ENCODE measurements around the gene SET.
"Not testable (repeated sequence)": the region's sequence is repeated elsewhere in the genome, so short reads cannot be mapped to it uniquely, and the experiment has no call there.

Gene SET

GRCh38 chr9:128688501-128689292 lies at the start of gene SET:
SET (plus strand) TSS chr9:128689222; CDS start chr9:128689583, 361 bp downstream.
- DNase-seq: peak; percentile 89 to 93

- DNase-seq: no peak
These were observed 48.4 kb upstream of the SET start for GRCh38 chr9:128640603-128641002.

GRCh38 chr9:128642675-128643245 lies 46.3 kb upstream of the SET start:
- DNase-seq: no peak

GRCh38 chr9:128643519-128644300 lies 45.3 kb upstream of the SET start:
- no peak for DNase-seq

- peak; percentile 65 to 68 for DNase-seq
These were observed 40.8 kb upstream of the SET start for GRCh38 chr9:128648206-128648605.

- no peak for DNase-seq
These were observed 37.2 kb upstream of the SET start for GRCh38 chr9:128651798-128652197.

GRCh38 chr9:128653908-128654307 lies 35.1 kb upstream of the SET start:
- no peak for DNase-seq

GRCh38 chr9:128654481-128654880 lies 34.5 kb upstream of the SET start:
- no peak for DNase-seq

GRCh38 chr9:128656416-128657343 lies 32.3 kb upstream of the SET start, which contains the start of gene DYNC2I2:
DYNC2I2 (minus strand) TSS chr9:128656847; CDS start chr9:128656726, 121 bp downstream.
- DNase-seq: peak; percentile 95 to 96

- DNase-seq: no peak
These were observed 31.7 kb upstream of the SET start for GRCh38 chr9:128657344-128657704.

- DNase-seq: no peak
These were observed 31.2 kb upstream of the SET start for GRCh38 chr9:128657796-128658195.

- DNase-seq: not testable (repeated sequence)
These were observed 22.5 kb upstream of the SET start for GRCh38 chr9:128666481-128666941.

- no peak for DNase-seq
These were observed 19.2 kb upstream of the SET start for GRCh38 chr9:128669786-128670185.

- no peak for DNase-seq
These were observed 13.6 kb upstream of the SET start for GRCh38 chr9:128675382-128675781.

GRCh38 chr9:128677794-128678193 lies 11.2 kb upstream of the SET start:
- DNase-seq: no peak

GRCh38 chr9:128683340-128684064 lies 5.5 kb upstream of the SET start:
- DNase-seq: peak in 1 of 2 donors; percentile 16

- peak in 1 of 2 donors; percentile 10 for DNase-seq
These were observed 5.0 kb upstream of the SET start for GRCh38 chr9:128684065-128684324.

- peak; percentile 67 to 70 for DNase-seq
These were observed 4.5 kb upstream of the SET start for GRCh38 chr9:128684325-128685199.

- DNase-seq: peak in 1 of 2 donors; percentile 16
These were observed 3.2 kb upstream of the SET start for GRCh38 chr9:128685636-128686489.

GRCh38 chr9:128687453-128687852 lies 1.6 kb upstream of the SET start:
- DNase-seq: no peak

Data from stimulated activated CD4-positive, alpha-beta T cell treated with anti-CD3 and anti-CD28 coated beads, Interleukin-2, amount 100 ng/mL, for 48 hours (primary cell).